GM19468 (cell line): ENCODE results near the gene XRCC4.
"Not testable (repeated sequence)": the region's sequence is repeated elsewhere in the genome, so short reads cannot be mapped to it uniquely, and the experiment has no call there.

Source experiments
- ATAC-seq: cut with Tn5 transposase; IDR thresholded peaks from one replicate; pipeline ENCODE4 v1.9.1; 2021; ENCODE audit warnings: mild to moderate bottlenecking, moderate library complexity, moderate number of reproducible peaks; ENCODE audit not compliant: unreplicated experiment; ENCODE audit errors: extremely low read depth

The XRCC4 gene

GRCh38 chr5:83323557-83324180 is 246.3 kb downstream of the XRCC4 start:
- ATAC-seq, result no peak

GRCh38 chr5:83331842-83332241 is 254.5 kb downstream of the XRCC4 start:
- no peak for ATAC-seq

- no peak for ATAC-seq
Observed at GRCh38 chr5:83337453-83338035, 260.2 kb downstream of the XRCC4 start.

- no peak for ATAC-seq
Observed at GRCh38 chr5:83340511-83340918, 263.2 kb downstream of the XRCC4 start.

GRCh38 chr5:83341815-83342334 is 264.5 kb downstream of the XRCC4 start:
- ATAC-seq, result no peak

GRCh38 chr5:83342465-83342864 is 265.1 kb downstream of the XRCC4 start:
- ATAC-seq, result no peak

GRCh38 chr5:83343299-83343698 is 266.0 kb downstream of the XRCC4 start:
- ATAC-seq, result no peak

- ATAC-seq, result no peak
Observed at GRCh38 chr5:83345423-83345822, 268.1 kb downstream of the XRCC4 start.

- no peak for ATAC-seq
Observed at GRCh38 chr5:83348281-83348780, 271.0 kb downstream of the XRCC4 start.

- no peak for ATAC-seq
Observed at GRCh38 chr5:83353231-83353630, 275.9 kb downstream of the XRCC4 start.

- ATAC-seq, result no peak
Observed at GRCh38 chr5:83353774-83354173, 276.4 kb downstream of the XRCC4 start.

- no peak for ATAC-seq
Observed at GRCh38 chr5:83354958-83355357, 277.6 kb downstream of the XRCC4 start.

- ATAC-seq, result not testable (repeated sequence)
Observed at GRCh38 chr5:83355482-83356014, 278.2 kb downstream of the XRCC4 start.

- ATAC-seq, result no peak
Observed at GRCh38 chr5:83357621-83358231, 280.4 kb downstream of the XRCC4 start.

- ATAC-seq, result no peak
Observed at GRCh38 chr5:83360573-83360972, 283.2 kb downstream of the XRCC4 start.

GRCh38 chr5:83362526-83362925 is 285.2 kb downstream of the XRCC4 start:
- ATAC-seq, result no peak

GRCh38 chr5:83363111-83363885 is 286.0 kb downstream of the XRCC4 start:
- ATAC-seq, result no peak

- no peak for ATAC-seq
Observed at GRCh38 chr5:83363886-83364275, 286.5 kb downstream of the XRCC4 start.

GRCh38 chr5:83364312-83365299 is 287.3 kb downstream of the XRCC4 start:
- ATAC-seq, result peak; percentile 48
